C4-2B (cell line): Measurements from ENCODE around the gene CXXC5.

Experiments used
- H3K27ac ChIP-seq: fragments of 450-650 bp; 2 replicates; pipeline ENCODE4 v1.5.1; 2017
- CTCF ChIP-seq: fragments of 450-650 bp; conservative IDR thresholded peaks from 2 replicates; pipeline ENCODE4 v1.5.1; 2017; ENCODE audit warnings: mild to moderate bottlenecking
- ZFX ChIP-seq: fragments of 450-650 bp; IDR thresholded peaks from 2 replicates; pipeline ENCODE4 v1.6.1; 2017

Gene CXXC5

GRCh38 chr5:139684350-139684880 is 36.3 kb downstream of the CXXC5 start:
- no peak overlapping the region for H3K27ac ChIP-seq
- no peak for TF ChIP-seq ZFX
- no peak for TF ChIP-seq CTCF

- TF ChIP-seq ZFX (no peak), CTCF (no peak; the same call in 1 of the 2 replicates)
- no peak overlapping the region for H3K27ac ChIP-seq
These were observed 37.0 kb downstream of the CXXC5 start for GRCh38 chr5:139684881-139685749.

DNA sequence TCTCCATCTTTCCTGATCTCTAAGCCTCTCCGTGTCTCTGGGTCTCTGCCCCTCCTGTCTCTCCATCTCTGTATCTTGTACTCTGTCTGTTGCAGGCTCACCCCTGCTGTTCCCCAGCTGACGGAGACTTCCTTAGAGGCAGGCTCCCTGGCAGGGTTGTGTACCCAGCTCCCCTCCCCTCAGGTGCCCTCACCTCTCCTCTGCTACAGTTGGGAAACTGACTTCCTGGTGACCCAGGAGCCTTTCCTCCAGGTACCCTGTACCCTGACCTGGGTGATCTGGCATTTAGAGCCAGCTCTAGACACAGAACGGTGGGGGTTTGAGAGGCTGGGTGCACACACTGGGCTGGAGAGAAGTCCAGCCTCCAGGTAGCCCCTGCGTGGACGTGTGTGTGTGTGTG is 37.7 kb downstream of the CXXC5 start:
- TF ChIP-seq CTCF (no peak), ZFX (no peak)
- H3K27ac ChIP-seq, result no peak overlapping the region

DNA sequence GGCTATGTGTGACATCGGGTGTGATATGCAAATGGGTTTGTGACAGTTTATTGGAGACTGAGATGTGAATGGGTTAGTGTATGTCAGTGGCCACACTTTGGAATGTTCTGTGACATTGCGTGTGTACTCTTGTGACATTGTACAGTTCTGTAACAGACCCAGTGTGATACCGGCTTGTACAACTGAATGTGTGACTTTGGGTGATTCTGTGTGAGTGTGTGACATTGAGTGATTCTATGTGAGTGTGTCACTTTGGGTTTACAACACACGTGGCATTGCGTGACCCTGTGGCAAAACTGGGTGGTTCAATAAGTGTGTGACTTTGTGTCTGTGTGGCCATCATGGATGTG is 38.2 kb downstream of the CXXC5 start:
- TF ChIP-seq ZFX (no peak), CTCF (no peak)
- H3K27ac ChIP-seq, result no peak overlapping the region

GRCh38 chr5:139686706-139687441 is 38.7 kb downstream of the CXXC5 start:
- no peak overlapping the region for H3K27ac ChIP-seq
- TF ChIP-seq ZFX (no peak), CTCF (no peak)

GRCh38 chr5:139687656-139688055 is 39.5 kb downstream of the CXXC5 start:
- no peak overlapping the region for H3K27ac ChIP-seq
- TF ChIP-seq ZFX (no peak), CTCF (no peak)
